ENCODE data around the gene MTR. TPM values are rescaled to one million over a fixed set of nuclear protein-coding genes. Genes with fewer than 3 reads are reported as not detected.

The MTR gene
- total and polyA plus RNA-seq, 2 donors (not counting 1 experiment from before 2014, with no cell fraction given), result 9.9 to 49.1 TPM

GRCh38 chr1:236893626-236894545 lies 98.8 kb downstream of the MTR start:
- TF ChIP-seq CTCF (IDR thresholded peaks at IDR 0.05) (no peak), EZH2 (IDR thresholded peaks at IDR 0.05; ENCODE audit: borderline replicate concordance, insufficient read depth, low read depth, low read length, poor library complexity, severe bottlenecking) (no peak)
- ChIA-PET CTCF (interaction anchor here (0.6 kb wide), 1 partner anchor 681 kb away, joined by 4 read pairs; no protein-coding TSS in a partner anchor), POLR2A (no interaction called here)
- Histone ChIP-seq H4K20me1 (ENCODE audit: control insufficient read depth, insufficient read depth, low read length, poor library complexity, severe bottlenecking) (no peaks in the 10 kb centered on the region), H3K79me2 (ENCODE audit: control insufficient read depth, insufficient read depth, low read length) (no peaks in the 10 kb centered on the region), H3K27me3 (replicated peaks in 1 of 4; ENCODE audit: control extremely low read depth in 1 of 4, control insufficient read depth in 3 of 4, insufficient read depth in 4 of 4, low read length in 3 of 4) (no peaks in the 10 kb centered on the region), H3K4me1 (ENCODE audit: control insufficient read depth in 2 of 2, insufficient read depth in 2 of 2, low read length in 2 of 2) (no peaks in the 10 kb centered on the region), H3K4me2 (replicated peaks; ENCODE audit: low read depth, low read length, poor library complexity, severe bottlenecking) (no peak overlapping the region), H3K9ac (ENCODE audit: low read length) (no peak overlapping the region), H2AFZ (ENCODE audit: insufficient read depth, low read depth, low read length, poor library complexity, severe bottlenecking) (no peak overlapping the region), H3K36me3 (replicated peaks in 1 of 2; ENCODE audit: control extremely low read depth in 1 of 2, control insufficient read depth in 1 of 2, extremely low read depth in 1 of 2, insufficient read depth in 2 of 2, low read length in 1 of 2) (peaks cover 0 to 87% of the 10 kb centered on the region in 2 experiments), H3K4me3 (ENCODE audit: control extremely low read depth in 1 of 5, extremely low read depth in 1 of 5, insufficient read depth in 1 of 5, low read depth in 2 of 5, low read length in 4 of 5) (no peak overlapping the region), H3K9me3 (ENCODE audit: control extremely low read depth in 1 of 3, control insufficient read depth in 2 of 3, insufficient read depth in 1 of 3, low read length in 2 of 3) (no peaks in the 10 kb centered on the region), H3K27ac (ENCODE audit: low read length in 2 of 2) (no peak overlapping the region)
- no peak overlapping the region for H3K27ac Mint-ChIP-seq
- intact Hi-C loops (cut with micrococcal nuclease), result no loop called here
- 98% methylated on average over 10 of the region's 19 CpGs for WGBS (ENCODE audit: insufficient coverage)
- no peaks in the 10 kb centered on the region for H3K9me3 Mint-ChIP-seq (ENCODE audit: insufficient read depth)
- DNase-seq, result no peak
- no peaks in the 10 kb centered on the region for H3K4me1 Mint-ChIP-seq
- no peak for ATAC-seq (ENCODE audit: low read depth)
- H3K4me3 Mint-ChIP-seq, result no peak overlapping the region
- H3K27me3 Mint-ChIP-seq, result no peaks in the 10 kb centered on the region
